ENCODE data around the gene QPCTL.

The QPCTL gene

DNA sequence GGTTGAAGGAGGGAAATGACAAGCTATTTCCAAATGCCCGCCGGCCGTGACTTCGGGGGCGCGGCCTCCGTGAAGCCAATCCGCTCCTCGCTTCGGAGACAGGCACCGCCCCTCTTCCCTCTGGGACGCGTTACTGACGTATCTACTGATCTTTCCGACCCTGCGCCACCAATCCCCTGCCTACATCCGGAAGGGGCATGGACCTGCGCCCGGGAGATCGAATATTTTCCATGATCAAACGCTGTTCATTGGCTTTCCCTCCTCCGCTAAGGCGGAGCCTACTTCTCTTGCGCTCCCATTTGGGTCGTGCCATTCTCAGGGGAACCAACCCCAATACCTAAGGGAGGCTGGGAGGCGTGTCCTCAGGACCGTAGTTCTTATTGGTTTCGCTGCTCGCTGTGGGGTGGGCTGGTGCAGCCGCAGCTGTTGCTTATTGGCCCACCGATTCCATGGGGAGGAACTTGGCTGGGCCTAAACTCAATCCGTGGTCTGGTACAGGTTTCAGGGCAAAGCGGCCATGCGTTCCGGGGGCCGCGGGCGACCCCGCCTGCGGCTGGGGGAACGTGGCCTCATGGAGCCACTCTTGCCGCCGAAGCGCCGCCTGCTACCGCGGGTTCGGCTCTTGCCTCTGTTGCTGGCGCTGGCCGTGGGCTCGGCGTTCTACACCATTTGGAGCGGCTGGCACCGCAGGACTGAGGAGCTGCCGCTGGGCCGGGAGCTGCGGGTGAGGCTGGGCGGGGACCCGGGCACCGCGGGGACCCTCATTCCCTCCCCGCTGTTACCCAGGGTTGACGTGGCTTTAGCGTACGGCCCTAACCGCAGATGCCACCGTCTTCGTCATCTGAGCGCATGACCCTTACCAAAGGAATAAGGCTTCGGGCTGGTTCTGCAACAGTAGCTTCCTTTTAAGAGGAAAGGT lies at the start of gene QPCTL:
Gene QPCTL (plus strand): TSS at position 480 of the 919 bp plus-strand sequence. CDS start 38 bp downstream, at position 518.
- Mint-ChIP-seq H3K4me3 (peak within 1 kb of the TSS; percentile 94), H3K36me3 (peaks cover 12% of the 10 kb centered on the region), H3K27ac (peak within 1 kb of the TSS; percentile 99)

DNA sequence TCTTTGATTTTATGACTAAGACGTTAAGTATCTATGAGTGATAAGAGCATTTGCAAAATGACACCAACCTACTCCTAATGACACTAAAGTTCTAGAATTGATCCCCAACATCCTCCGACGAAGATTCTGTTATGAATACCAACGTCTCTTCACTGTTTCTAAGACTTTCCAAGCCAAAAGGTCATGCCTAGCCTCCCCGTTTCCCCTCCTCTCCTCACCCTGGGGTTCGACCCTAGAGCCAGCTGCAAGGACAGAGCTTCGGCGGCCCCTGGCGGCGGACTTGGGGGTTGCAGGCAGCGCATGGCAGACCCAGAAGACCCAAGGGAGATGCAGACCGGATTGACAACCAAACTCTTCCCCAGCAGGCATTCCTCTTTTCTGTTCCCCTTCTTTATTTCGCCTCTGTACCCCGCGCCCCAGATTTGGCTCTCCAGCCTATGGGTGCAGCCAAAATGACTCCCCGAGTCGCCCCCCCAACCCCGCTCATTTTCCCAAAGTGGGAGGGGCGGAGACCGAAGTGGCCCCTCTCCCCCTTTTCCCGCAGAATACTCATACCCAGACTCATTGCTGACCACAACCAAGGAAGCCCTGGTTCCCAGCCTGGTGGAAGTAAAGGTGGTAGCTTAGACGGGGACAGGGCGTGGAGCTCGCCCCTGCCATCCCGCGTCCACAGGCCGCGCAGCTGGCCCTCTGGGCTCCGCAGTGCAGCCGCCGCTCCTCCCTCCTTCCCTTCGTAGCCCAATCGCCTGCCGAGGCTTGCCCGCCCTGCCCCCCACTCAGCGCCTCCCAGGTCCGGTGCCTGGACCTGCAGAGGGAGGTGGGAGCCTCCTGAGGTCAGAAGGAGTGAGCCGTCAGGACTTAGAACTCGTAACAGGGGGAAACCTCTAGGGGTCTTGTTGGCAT lies 49.2 kb upstream of the QPCTL start:
- peak overlapping the region; percentile 62 for H3K4me3 Mint-ChIP-seq
- peak overlapping the region; percentile 46 for H3K27ac Mint-ChIP-seq
- peaks cover 5% of the 10 kb centered on the region for H3K9me3 Mint-ChIP-seq
- peaks cover 7% of the 10 kb centered on the region for H3K36me3 Mint-ChIP-seq
- peaks cover 46% of the 10 kb centered on the region for H3K4me1 Mint-ChIP-seq
- H3K27me3 Mint-ChIP-seq: no peaks in the 10 kb centered on the region

More for the DNA sequence above, at the start of gene QPCTL:
- peaks cover 25% of the 10 kb centered on the region for H3K4me1 Mint-ChIP-seq
- no peaks in the 10 kb centered on the region for H3K9me3 Mint-ChIP-seq
- H3K27me3 Mint-ChIP-seq: no peaks in the 10 kb centered on the region

DNA sequence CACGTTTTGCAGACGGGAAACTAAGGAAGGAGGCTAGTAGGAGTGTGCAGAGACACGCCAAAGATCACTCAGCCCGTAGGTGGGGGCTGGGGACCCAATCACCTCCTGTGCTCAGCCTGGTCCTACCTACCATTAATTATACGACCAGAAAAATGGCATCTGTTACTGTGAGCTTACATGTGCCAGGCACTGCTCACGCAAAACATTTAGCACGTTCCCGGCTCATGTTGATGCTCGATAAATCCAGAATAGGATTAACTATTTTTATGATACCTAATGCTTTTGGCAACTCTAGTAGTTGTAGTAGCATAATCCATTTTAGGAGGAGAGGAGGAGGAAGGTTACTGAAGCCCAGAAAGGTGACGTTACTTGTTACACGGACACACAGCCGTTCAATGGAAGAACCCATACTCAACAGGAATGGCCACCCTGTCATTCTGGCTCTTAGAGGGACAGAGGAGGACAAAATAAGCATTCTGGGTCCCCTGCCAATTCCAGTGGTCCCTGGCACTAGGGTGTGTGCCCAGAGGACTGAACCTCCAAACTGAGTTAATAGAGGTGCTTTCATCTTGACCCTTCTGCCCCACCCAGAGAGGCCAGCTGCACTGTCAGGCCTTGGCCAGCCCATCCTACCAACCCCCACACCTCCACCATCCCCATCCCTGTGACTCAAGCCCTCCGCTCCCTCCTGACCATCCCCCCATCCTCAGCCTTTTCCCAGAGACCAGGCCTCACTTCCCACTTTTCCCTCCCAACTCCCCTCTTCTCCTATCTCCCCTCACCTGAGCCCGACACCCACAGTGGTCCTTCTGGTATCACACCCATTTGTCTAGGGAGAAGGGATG lies 48.3 kb upstream of the QPCTL start:
- Mint-ChIP-seq H3K9me3 (peaks cover 5% of the 10 kb centered on the region), H3K27me3 (no peaks in the 10 kb centered on the region), H3K4me3 (no peak overlapping the region), H3K27ac (peak overlapping the region; percentile 46), H3K4me1 (peaks cover 39% of the 10 kb centered on the region), H3K36me3 (peaks cover 5% of the 10 kb centered on the region)

DNA sequence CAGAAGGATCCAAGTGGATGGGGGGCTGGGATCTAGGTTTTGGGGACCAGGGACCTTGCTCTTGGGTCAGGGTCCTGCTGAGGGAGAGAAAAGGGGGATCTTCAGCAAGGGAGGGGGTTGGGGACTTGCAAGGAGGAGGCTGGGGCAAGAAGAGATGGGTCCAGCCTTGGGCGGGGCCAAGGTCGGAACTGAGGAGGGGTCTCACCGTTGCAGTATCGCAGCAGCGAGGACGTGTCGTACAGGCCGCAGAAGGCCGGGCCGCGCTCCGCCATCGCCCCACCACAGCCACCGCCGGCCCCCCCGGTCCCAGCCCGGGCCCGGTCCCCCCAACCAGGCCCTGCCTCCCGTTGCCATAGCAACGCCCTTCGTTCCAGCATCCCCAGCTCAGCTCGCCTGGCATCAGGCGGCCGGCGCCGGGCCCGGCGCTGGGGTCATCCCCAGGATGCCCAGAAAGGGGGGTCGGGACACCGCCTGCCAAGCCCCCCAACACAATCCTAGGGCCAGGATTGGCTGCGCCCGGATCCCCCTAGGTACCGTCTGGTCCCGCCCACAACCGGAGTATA lies 47.3 kb upstream of the QPCTL start:
- Mint-ChIP-seq H3K27ac (peak overlapping the region; percentile 81), H3K4me3 (peak overlapping the region; percentile 89), H3K27me3 (no peaks in the 10 kb centered on the region), H3K9me3 (peaks cover 5% of the 10 kb centered on the region), H3K36me3 (peaks cover 5% of the 10 kb centered on the region), H3K4me1 (peaks cover 39% of the 10 kb centered on the region)

DNA sequence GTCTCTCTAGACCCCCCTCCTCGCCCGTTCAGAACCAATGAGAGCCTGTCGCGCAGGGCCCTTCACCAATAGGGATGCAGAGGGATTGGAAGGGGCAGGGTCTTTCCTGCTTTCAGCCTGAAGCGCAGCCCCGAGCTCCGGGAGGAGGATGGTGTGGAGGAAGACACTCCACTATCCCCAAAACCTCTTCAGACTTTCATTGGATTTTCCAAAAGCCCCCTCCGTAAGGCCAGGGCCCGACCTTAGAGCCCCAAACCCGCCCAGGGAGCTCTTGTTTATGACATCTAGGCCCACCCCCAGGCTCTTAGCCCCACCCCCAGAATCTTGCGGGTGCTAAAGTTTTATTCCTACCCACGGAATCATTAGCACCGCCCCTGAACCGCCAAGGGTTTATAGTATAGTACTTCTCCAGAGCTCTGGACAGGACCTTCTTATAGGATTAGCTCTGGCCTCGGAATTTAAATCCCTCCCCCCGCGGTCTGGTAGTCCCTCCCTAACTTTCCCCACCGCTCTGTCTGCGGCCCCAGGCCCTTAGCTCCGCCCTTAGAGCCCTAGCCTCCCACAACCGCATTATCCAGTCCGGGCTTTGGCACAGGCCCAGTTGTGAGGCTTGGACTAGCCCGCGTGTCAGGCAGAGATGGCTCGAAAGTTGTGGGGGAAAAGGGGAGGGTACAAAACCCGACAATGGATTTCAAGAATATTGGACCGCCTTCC lies 46.7 kb upstream of the QPCTL start:
- Mint-ChIP-seq H3K9me3 (peaks cover 5% of the 10 kb centered on the region), H3K27me3 (no peaks in the 10 kb centered on the region), H3K36me3 (peaks cover 5% of the 10 kb centered on the region), H3K4me1 (peaks cover 37% of the 10 kb centered on the region), H3K4me3 (peak overlapping the region; percentile 89), H3K27ac (peak overlapping the region; percentile 81)

DNA sequence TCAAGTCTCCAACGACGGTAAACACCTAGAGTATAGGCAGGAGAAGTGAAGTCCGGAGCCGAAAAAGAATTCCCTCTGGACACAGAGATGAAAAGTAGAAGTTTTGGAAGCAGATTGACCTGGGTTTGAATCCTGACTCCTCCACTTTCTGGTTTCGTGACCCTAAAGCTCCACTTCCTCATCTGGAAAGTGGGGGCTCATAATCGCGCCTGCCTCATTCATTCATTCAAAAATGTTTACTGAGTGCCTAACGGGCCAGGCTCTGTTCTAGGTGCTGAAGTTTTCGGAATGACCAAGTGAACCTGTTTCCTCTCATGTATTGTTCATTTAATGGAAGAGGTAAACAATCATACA lies 46.1 kb upstream of the QPCTL start:
- peaks cover 31% of the 10 kb centered on the region for H3K4me1 Mint-ChIP-seq
- peaks cover 2% of the 10 kb centered on the region for H3K36me3 Mint-ChIP-seq
- peak overlapping the region; percentile 89 for H3K4me3 Mint-ChIP-seq
- H3K27ac Mint-ChIP-seq: peak overlapping the region; percentile 81
- no peaks in the 10 kb centered on the region for H3K27me3 Mint-ChIP-seq
- peaks cover 1% of the 10 kb centered on the region for H3K9me3 Mint-ChIP-seq

DNA sequence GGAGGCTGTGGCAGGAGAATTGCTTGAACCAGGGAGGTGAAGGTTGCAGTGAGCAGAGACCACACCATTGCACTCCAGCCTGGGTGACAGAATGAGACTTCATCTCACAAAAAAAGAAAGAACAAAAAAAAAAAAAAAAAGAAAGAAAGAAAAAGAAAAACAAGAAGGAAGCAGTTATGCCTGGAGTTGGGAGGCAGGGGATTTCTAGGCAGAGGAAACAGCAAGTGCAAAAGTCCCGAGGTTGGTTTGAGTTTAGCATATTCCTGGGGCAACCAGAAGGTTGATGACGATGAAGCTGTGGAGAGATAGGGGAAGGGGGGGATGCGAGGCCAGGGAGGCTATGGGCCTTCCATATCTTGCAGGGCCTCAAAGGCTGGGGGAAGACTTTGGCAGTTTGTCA lies 41.7 kb upstream of the QPCTL start:
- H3K36me3 Mint-ChIP-seq: no peaks in the 10 kb centered on the region
- H3K4me1 Mint-ChIP-seq: peaks cover 10% of the 10 kb centered on the region
- H3K9me3 Mint-ChIP-seq: no peaks in the 10 kb centered on the region
- no peak overlapping the region for H3K27ac Mint-ChIP-seq
- H3K27me3 Mint-ChIP-seq: no peaks in the 10 kb centered on the region
- H3K4me3 Mint-ChIP-seq: no peak overlapping the region

DNA sequence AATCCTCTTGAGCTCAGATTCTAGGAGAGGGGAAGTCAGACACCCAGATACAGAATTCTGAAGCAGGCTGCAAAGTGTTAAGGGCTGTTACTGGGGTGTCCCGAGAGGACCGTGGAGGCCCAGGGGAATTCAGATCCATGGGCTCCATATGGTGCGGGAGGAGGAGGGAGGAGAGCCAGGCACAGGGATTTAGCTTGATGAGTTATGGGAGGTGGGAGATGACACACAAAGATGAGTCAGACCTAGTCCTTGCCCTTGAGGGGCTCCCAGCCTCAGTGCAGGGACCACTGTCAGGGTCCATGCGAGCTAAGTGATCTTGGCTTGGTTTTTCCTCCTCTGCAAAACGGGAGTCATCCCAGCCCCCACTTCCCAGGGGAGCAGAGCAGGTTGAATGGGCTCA lies 38.8 kb upstream of the QPCTL start:
- Mint-ChIP-seq H3K27me3 (no peaks in the 10 kb centered on the region), H3K27ac (no peak overlapping the region), H3K4me3 (no peak overlapping the region), H3K9me3 (no peaks in the 10 kb centered on the region), H3K36me3 (no peaks in the 10 kb centered on the region), H3K4me1 (no peaks in the 10 kb centered on the region)

DNA sequence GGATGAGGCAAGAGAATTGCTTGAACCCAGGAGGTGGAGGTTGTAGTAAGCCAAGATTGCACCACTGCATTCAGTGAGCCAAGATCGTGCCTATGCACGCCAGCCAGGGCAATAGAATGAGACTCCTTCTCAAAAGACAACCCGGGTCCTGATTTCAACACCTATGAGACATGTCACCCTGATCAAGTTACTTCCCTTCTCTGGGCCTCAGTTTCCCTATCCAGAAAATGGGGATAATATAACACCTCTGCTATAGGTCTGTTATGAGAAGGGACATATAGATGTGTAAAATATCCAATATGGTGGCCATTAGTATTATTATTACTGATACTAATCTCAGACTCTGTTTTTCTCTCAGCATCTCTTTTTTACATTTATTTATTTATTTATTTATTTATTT lies 37.4 kb upstream of the QPCTL start:
- Mint-ChIP-seq H3K27me3 (no peaks in the 10 kb centered on the region), H3K36me3 (no peaks in the 10 kb centered on the region), H3K4me1 (no peaks in the 10 kb centered on the region), H3K9me3 (no peaks in the 10 kb centered on the region), H3K27ac (no peak overlapping the region), H3K4me3 (no peak overlapping the region)

DNA sequence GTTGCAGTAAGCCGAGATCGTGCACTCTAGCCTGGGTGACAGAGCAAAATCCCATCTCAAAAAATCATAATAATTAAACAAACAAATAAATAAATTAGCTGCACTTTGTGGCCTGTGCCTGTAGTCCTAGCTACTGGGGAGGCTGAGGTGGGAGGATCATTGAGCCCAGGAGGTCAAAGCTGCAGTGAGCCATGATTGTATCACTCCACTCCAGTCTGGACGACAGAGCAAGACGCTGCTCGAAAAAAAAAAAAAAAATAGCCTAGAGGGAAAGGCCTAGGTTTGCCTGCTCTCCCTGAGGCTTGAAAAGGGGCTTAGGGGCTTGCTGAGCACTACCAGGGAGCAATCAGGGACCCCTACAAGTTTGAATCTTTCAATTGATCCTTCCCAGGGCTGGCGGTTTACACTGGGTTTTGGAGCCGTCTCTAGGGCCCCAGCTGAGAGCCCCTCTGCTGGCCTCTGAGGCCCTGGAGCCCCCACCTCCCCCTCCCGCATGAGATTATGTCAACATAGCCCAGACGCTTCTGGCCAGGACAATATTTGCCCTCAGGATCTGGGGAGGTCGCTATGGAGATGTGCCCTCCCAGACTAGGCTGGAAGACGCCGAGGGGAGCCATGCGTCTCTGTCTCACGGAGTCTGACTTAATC lies 34.8 kb upstream of the QPCTL start:
- H3K27ac Mint-ChIP-seq: no peak overlapping the region
- H3K27me3 Mint-ChIP-seq: peaks cover 2% of the 10 kb centered on the region
- no peaks in the 10 kb centered on the region for H3K36me3 Mint-ChIP-seq
- no peak overlapping the region for H3K4me3 Mint-ChIP-seq
- no peaks in the 10 kb centered on the region for H3K9me3 Mint-ChIP-seq
- no peaks in the 10 kb centered on the region for H3K4me1 Mint-ChIP-seq

DNA sequence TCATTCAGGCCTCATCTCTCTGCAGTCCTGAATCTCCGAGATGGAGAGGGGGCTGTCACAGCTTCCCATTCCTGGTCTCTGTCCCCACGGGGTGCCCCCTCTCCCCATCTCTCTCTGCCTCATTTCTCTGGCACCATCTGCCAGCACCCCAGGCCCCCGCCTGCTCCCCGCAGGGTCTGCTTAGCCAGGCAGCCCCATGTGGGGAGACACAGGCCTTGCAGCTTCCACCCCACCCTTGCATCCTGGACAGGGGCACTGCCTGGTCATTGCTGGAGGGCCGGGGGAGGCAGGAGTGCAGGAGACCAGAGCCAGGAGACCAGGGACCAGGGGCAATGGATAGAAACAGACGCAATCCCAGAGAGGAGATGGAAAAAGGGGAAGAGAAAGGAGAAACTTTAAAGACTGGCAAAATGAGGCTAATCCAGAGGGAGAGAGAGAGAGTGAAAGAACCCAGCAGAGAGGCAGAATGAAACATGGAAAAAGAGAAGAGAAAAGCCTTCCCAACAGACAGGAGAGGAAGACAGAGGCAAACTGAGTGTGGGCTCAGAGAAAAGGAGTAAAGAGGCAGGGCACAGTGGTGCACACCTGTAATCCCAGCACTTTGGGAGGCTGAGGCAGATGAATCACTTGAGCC lies 33.3 kb upstream of the QPCTL start:
- no peaks in the 10 kb centered on the region for H3K4me1 Mint-ChIP-seq
- H3K36me3 Mint-ChIP-seq: no peaks in the 10 kb centered on the region
- no peak overlapping the region for H3K4me3 Mint-ChIP-seq
- H3K27me3 Mint-ChIP-seq: peaks cover 2% of the 10 kb centered on the region
- H3K9me3 Mint-ChIP-seq: no peaks in the 10 kb centered on the region
- H3K27ac Mint-ChIP-seq: no peak overlapping the region

DNA sequence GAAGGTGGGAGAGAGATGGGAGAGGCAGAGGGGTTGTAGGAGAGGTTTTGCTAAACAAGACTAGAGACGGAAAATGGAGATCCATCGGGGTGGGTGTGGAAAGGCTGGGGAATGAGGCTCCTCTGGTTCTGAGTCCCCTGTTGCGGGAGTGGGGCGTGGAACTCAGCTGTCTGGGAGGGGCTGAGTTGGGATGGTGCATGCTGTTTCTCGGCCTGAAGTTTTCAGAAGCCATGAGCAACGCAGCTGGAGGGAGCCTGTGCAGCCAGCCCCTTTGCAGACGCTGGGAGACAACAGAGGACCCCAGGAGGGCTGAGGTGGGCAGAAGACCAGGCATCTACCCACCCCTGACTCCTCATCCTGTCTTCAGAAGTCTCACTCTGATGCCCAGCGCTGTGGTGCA lies 31.8 kb upstream of the QPCTL start:
- H3K4me1 Mint-ChIP-seq: no peaks in the 10 kb centered on the region
- H3K4me3 Mint-ChIP-seq: no peak overlapping the region
- peaks cover 2% of the 10 kb centered on the region for H3K27me3 Mint-ChIP-seq
- no peaks in the 10 kb centered on the region for H3K9me3 Mint-ChIP-seq
- H3K27ac Mint-ChIP-seq: no peak overlapping the region
- H3K36me3 Mint-ChIP-seq: no peaks in the 10 kb centered on the region

DNA sequence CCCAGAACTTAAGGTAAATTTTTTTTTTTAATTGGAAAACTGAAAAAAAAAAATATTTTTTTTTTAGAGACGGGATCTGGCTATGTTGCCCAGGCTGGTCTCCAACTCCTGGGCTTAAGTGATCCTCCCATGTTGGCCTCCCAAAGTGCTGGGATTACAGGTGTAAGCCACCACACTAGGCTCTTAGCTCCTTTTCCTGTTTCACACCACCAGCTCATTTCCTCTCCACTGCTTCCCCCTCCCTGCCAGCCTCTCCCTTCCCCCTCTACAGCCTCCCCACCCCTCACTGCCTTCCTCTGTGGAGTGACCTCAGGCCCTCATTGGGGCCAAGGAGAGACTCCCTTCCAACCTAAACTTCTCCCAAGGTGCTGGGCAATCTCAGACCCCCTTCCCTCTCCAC lies 28.7 kb upstream of the QPCTL start:
- Mint-ChIP-seq H3K4me1 (peaks cover 14% of the 10 kb centered on the region), H3K4me3 (no peak overlapping the region), H3K27ac (no peak overlapping the region), H3K9me3 (no peaks in the 10 kb centered on the region), H3K27me3 (peaks cover 2% of the 10 kb centered on the region), H3K36me3 (no peaks in the 10 kb centered on the region)

DNA sequence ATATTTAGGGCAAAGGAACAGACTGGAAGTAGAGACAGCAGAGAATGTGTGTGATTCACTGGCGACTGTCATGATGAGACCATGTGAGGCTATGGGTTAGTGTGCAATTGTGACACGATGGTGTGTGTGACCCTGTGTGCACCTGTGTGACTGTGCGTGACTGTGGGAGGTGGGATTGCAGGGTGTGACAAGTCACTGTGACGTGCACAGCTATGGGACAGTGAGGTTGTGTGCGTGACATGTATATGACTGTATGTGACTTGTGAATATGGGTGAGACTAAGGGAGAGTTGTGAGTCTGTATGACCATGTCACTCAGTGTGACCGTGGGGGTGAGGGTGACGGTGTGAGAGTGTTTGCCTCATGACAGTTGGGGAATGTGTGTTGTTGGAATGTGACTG lies 27.9 kb upstream of the QPCTL start:
- Mint-ChIP-seq H3K4me3 (no peak overlapping the region), H3K27ac (no peak overlapping the region)

More for the DNA sequence above, 27.9 kb upstream of the QPCTL start:
- Mint-ChIP-seq H3K27me3 (peaks cover 3% of the 10 kb centered on the region), H3K4me1 (peaks cover 21% of the 10 kb centered on the region), H3K36me3 (no peaks in the 10 kb centered on the region), H3K9me3 (no peaks in the 10 kb centered on the region)
